GM18951 (cell line): ENCODE data around the gene TPCN2.

Experiments used
- POLR2A ChIP-seq: IDR thresholded peaks from 4 replicates; pipeline ENCODE4 v1.6.1; 2011; ENCODE audit warnings: mild to moderate bottlenecking; ENCODE audit not compliant: insufficient read length, insufficient read depth; ENCODE audit errors: extremely low read depth
- in situ Hi-C: fragments of 300-500 bp; cut with MboI; formaldehyde crosslinking; loops from one replicate; pipeline ENCODE4 v1.12.0; 2022; ENCODE audit warnings: low sequenced_read_pairs, mixed read lengths, inconsistent platforms; ENCODE audit not compliant: unreplicated experiment

TPCN2 gene

GRCh38 chr11:69109101-69109500 lies 60.4 kb downstream of the TPCN2 start:
- TF ChIP-seq POLR2A, result no peak
- in situ Hi-C loops, result loop anchor here (5.0 kb wide), 1 partner anchor 533 kb away; the partner anchor contains the start of gene CCND1

GRCh38 chr11:69110451-69110850 lies 61.7 kb downstream of the TPCN2 start:
- in situ Hi-C loops, result no loop called here
- no peak for TF ChIP-seq POLR2A

DNA sequence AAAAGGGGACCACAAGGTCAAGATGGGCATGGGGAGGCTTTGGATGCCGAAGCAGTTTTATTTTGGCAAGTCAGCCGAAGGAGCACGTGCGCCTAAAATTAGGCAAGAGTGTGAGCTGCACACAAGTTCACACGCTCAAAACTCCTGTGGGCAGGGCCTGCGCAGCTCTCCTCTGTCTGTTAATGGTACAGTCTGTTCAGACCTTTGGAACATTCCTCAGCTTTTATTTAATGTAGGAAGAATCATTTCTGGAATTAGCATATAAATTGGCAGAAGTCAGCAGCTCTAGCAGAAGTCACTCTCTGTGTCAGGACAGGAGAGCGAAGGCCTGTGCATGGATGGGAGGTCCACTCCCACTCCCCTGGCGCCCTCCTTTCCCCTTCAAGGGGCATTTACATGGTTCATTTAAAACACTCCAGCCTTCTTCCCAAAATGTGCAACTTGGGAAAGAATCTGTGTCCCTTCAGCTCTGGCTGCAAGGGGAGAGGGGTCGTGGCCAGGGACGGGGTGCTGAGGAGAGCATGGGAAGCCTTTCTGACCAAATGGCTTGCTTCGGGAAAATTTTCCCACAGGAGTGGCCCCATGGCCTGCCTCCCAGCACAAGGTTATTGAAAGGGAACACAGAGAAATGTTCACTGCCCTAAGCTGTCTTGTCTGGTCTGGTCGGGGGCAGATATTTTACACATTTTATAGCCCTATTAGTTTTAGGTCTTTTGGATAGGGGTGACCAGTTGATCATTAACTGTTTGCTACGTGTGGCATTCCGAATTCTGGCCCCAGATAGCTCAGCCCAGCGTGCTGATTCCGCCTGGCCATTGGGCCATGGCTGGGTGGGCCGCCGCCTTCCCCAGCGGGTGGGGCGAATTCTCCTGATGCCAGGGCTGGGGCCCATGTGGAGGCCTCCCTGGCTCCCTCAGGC lies 63.2 kb downstream of the TPCN2 start:
- TF ChIP-seq POLR2A, result no peak
- in situ Hi-C loops, result no loop called here

- TF ChIP-seq POLR2A, result no peak
- in situ Hi-C loops, result no loop called here
Measured at GRCh38 chr11:69113226-69113625, 64.5 kb downstream of the TPCN2 start.

GRCh38 chr11:69113646-69114340 lies 65.1 kb downstream of the TPCN2 start:
- TF ChIP-seq POLR2A, result no peak
- in situ Hi-C loops, result no loop called here

DNA sequence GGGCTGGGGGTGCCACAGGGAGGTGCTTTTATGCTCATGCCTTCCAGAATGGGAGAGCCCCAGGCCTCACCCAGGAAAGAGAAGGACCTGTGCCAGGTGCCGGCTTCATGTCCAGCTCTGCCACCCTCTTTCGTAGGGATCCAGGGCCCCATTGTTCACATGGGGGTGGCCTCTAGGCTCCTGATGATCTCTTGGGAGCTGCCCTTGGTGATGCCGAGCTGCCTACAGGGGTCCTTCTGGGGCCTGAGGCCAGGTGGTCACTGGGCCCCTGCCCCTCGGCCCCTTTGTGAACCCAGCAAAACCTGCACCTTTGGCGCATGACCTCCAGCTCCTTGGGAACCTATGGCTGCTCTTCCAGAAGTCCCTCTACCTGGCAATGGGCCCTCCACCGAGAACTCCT lies 65.6 kb downstream of the TPCN2 start:
- no peak for TF ChIP-seq POLR2A
- in situ Hi-C loops, result no loop called here

DNA sequence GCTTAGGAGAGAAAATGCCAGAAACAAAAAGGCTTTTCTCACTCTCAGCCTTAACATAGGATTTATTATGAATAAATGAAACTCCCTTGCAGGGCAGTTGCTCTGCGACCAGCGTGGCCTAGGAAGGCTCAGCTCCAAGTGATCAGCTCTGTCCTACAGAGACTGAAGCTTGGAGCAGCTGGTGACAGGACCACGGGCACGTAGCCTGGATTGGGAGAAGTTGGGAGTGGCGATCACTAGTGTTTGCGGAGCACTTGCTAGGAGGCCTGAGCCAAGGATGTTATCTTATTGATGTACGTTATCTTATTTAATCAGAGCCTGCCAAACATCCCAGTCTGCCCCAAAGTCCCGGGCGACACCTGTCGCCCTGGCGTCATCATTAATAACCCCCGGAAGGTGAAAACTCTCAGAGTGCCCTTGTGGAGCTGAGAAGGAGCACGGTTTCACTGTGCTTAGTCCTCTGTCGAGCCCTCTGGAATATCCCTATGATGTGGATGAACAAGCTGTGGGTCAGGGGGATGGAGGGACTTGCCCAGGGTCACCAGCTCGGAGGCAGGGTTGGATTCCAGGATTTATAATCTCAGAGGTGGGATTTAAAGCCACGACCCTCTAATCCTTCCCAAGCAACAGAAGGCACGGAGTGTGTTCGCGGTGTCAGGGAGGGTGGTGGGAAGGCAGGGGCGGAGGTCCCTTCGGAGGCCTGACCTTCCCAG lies 66.2 kb downstream of the TPCN2 start:
- no peak for TF ChIP-seq POLR2A
- in situ Hi-C loops, result no loop called here

- no peak for TF ChIP-seq POLR2A
- in situ Hi-C loops, result no loop called here
Measured at GRCh38 chr11:69115586-69116560, 67.1 kb downstream of the TPCN2 start.

GRCh38 chr11:69116671-69117070 lies 67.9 kb downstream of the TPCN2 start:
- TF ChIP-seq POLR2A, result no peak
- in situ Hi-C loops, result no loop called here

DNA sequence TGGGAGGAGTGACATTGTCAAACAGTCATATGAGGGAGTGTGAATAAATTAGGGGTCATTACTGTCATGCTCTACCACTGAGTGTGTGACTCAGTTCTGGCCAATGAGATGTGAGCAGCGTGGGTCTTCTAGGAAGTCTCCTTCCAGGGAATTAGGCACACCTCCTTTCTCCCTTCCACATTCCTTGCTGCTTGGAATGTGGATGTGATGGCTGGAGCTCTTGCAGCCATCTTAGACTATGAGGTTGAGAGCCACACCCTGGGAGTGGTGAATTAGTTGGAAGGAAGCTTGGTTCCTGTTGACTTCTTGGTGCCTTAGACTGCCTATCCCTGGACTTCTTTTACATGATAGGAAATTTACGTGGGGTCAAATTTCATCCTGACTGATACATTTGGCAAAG lies 70.5 kb downstream of the TPCN2 start:
- in situ Hi-C loops, result no loop called here
- TF ChIP-seq POLR2A, result no peak

GRCh38 chr11:69120096-69120875 lies 71.6 kb downstream of the TPCN2 start:
- TF ChIP-seq POLR2A, result no peak
- in situ Hi-C loops, result no loop called here
